ENCODE results near the gene ABITRAM. TPM values are rescaled to one million over a fixed set of nuclear protein-coding genes. Genes with fewer than 3 reads are reported as not detected.

ABITRAM gene
- total and polyA plus RNA-seq, 2 donors (not counting 3 experiments of a cell fraction or from before 2014, with no cell fraction given) = 8.8 to 10.6 TPM

DNA sequence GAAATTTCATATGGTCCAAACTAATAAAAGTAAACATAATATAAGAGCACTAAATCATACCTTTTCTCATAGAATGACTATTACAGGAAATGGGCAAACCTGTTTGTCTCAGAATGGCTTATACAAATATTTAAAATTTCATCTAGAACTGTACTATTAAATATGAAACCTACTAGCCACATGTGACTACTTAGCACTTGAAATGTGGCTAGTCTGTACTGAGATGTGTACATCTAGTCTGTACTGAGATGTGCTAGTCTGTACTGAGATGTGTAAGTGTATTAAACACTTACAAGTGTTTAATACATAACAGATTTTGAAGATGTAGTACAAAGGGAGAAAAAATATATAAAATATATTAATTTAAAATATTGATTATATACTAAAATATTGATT lies 22.4 kb downstream of the ABITRAM start:
- no peak overlapping the region for H3K27ac ChIP-seq (ENCODE audit: insufficient read depth, low read depth, low read length)
- no peak overlapping the region for H2AFZ ChIP-seq (ENCODE audit: low read depth, low read length)
- H3K9me3 ChIP-seq (replicated peaks; ENCODE audit: control insufficient read depth, insufficient read depth, low read length) = no peaks in the 10 kb centered on the region
- CTCF ChIA-PET = no interaction called here
- no peak overlapping the region for H3K4me2 ChIP-seq (ENCODE audit: insufficient read depth, low read length)
- TF ChIP-seq FOS (IDR thresholded peaks at IDR 0.05; ENCODE audit: borderline replicate concordance, insufficient read depth, low read length) = no peak
- TF ChIP-seq MYC (IDR thresholded peaks at IDR 0.05; ENCODE audit: low read depth, low read length) = no peak
- no peak for TF ChIP-seq POLR2A (IDR thresholded peaks at IDR 0.05; ENCODE audit: low read depth, low read length)
- TF ChIP-seq CTCF (IDR thresholded peaks at IDR 0.05; ENCODE audit: extremely low read depth in 1 of 2, insufficient read depth in 1 of 2, low read depth in 1 of 2, low read length in 2 of 2) = no peak
- no peak for TF ChIP-seq GATA2 (IDR thresholded peaks at IDR 0.05; ENCODE audit: insufficient read depth, insufficient read length, low read depth, low read length)
- intact Hi-C loops (cut with micrococcal nuclease) = no loop called here
- FAIRE-seq = no peak
- no peak overlapping the region for H3K9ac ChIP-seq (replicated peaks; ENCODE audit: extremely low read depth, insufficient read depth, low read length)
- peaks cover 4% of the 10 kb centered on the region for H3K4me1 ChIP-seq (ENCODE audit: control insufficient read depth, extremely low read depth, insufficient read depth, low read length)
- no peaks in the 10 kb centered on the region for H4K20me1 ChIP-seq (replicated peaks; ENCODE audit: control insufficient read depth, extremely low read depth, insufficient read depth, low read length)
- POLR2A ChIA-PET = no interaction called here
- no peak overlapping the region for H3K4me3 ChIP-seq (replicated peaks in 1 of 3; ENCODE audit: insufficient read depth in 1 of 3, low read depth in 1 of 3, low read length in 3 of 3)
- peaks cover 0 to 2% of the 10 kb centered on the region in 2 experiments for H3K36me3 ChIP-seq (ENCODE audit: control insufficient read depth in 2 of 2, extremely low read depth in 1 of 2, insufficient read depth in 2 of 2, low read length in 2 of 2)
- no peak for DNase-seq (ENCODE audit: low read depth, low spot score)
- BruUV-seq (replicated peaks) = no TSS peak
- no peaks in the 10 kb centered on the region for H3K79me2 ChIP-seq (ENCODE audit: control insufficient read depth, insufficient read depth, low read length)
- no peaks in the 10 kb centered on the region for H3K9me1 ChIP-seq (replicated peaks; ENCODE audit: control insufficient read depth, extremely low read depth, insufficient read depth, low read length)
- H3K27me3 ChIP-seq (ENCODE audit: control insufficient read depth in 2 of 2, insufficient read depth in 2 of 2, low read length in 2 of 2) = no peaks in the 10 kb centered on the region
- dilution Hi-C loops (cut with MboI; ENCODE audit: extremely low pct_ligation_motif_present, low sequenced_read_pairs) = no loop called here

DNA sequence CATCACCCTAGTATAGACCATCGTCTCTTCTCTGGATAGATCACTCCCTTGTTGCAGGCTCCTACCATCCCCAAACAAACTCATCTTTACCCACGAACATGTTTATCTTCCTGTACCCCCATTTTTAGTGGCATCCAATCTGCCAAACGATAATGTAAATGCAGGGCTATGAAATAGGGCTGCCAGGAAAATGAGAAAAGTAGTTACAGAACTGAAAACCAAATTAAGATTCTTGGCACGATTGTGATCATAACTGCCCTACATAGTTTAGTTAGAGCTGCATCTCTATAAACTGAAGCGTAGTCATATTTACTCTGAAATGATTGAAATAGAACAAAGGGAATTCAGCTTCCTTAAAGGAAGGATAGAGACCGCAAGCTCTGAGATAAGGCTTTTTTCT lies 26.1 kb downstream of the ABITRAM start:
- Histone ChIP-seq H4K20me1 (replicated peaks; ENCODE audit: control insufficient read depth, extremely low read depth, insufficient read depth, low read length) (no peaks in the 10 kb centered on the region), H3K9ac (replicated peaks; ENCODE audit: extremely low read depth, insufficient read depth, low read length) (no peak overlapping the region), H3K9me3 (replicated peaks; ENCODE audit: control insufficient read depth, insufficient read depth, low read length) (no peaks in the 10 kb centered on the region), H3K4me2 (ENCODE audit: insufficient read depth, low read length) (no peak overlapping the region), H3K79me2 (ENCODE audit: control insufficient read depth, insufficient read depth, low read length) (no peaks in the 10 kb centered on the region), H3K9me1 (replicated peaks; ENCODE audit: control insufficient read depth, extremely low read depth, insufficient read depth, low read length) (no peaks in the 10 kb centered on the region), H3K27me3 (ENCODE audit: control insufficient read depth in 2 of 2, insufficient read depth in 2 of 2, low read length in 2 of 2) (no peaks in the 10 kb centered on the region), H2AFZ (ENCODE audit: low read depth, low read length) (no peak overlapping the region), H3K4me1 (ENCODE audit: control insufficient read depth, extremely low read depth, insufficient read depth, low read length) (no peaks in the 10 kb centered on the region), H3K4me3 (replicated peaks in 1 of 3; ENCODE audit: insufficient read depth in 1 of 3, low read depth in 1 of 3, low read length in 3 of 3) (no peak overlapping the region), H3K27ac (ENCODE audit: insufficient read depth, low read depth, low read length) (no peak overlapping the region), H3K36me3 (ENCODE audit: control insufficient read depth in 2 of 2, extremely low read depth in 1 of 2, insufficient read depth in 2 of 2, low read length in 2 of 2) (peaks cover 2 to 4% of the 10 kb centered on the region in 2 experiments)
- intact Hi-C loops (cut with micrococcal nuclease) (no loop called here), dilution Hi-C loops (cut with MboI; ENCODE audit: extremely low pct_ligation_motif_present, low sequenced_read_pairs) (no loop called here)
- BruUV-seq (replicated peaks) = no TSS peak
- FAIRE-seq = no peak
- ChIA-PET POLR2A (interaction anchor here (0.6 kb wide), 1 partner anchor 39 kb away, joined by 3 read pairs; no protein-coding TSS in a partner anchor), CTCF (interaction anchor here (0.6 kb wide), 1 partner anchor 258 kb away, joined by 3 read pairs; no protein-coding TSS in a partner anchor)
- no peak for TF ChIP-seq CTCF (IDR thresholded peaks at IDR 0.05; ENCODE audit: extremely low read depth in 1 of 2, insufficient read depth in 1 of 2, low read depth in 1 of 2, low read length in 2 of 2)
- no peak for TF ChIP-seq FOS (IDR thresholded peaks at IDR 0.05; ENCODE audit: borderline replicate concordance, insufficient read depth, low read length)
- no peak for TF ChIP-seq JUN (IDR thresholded peaks at IDR 0.05; ENCODE audit: borderline replicate concordance, insufficient read depth, insufficient read length, low read depth)
- TF ChIP-seq GATA2 (IDR thresholded peaks at IDR 0.05; ENCODE audit: insufficient read depth, insufficient read length, low read depth, low read length) = no peak
- TF ChIP-seq POLR2A (IDR thresholded peaks at IDR 0.05; ENCODE audit: low read depth, low read length) = no peak
- TF ChIP-seq POLR2AphosphoS5 (IDR thresholded peaks at IDR 0.05; ENCODE audit: insufficient read depth, low read depth, low read length) = no peak
- no peak for TF ChIP-seq MYC (IDR thresholded peaks at IDR 0.05; ENCODE audit: low read depth, low read length)
- no peak for TF ChIP-seq EZH2 (IDR thresholded peaks at IDR 0.05; ENCODE audit: borderline replicate concordance, low read depth, low read length, severe bottlenecking)
- no peak for TF ChIP-seq MAX (IDR thresholded peaks at IDR 0.05; ENCODE audit: insufficient read depth, insufficient read length)
- DNase-seq (ENCODE audit: low read depth, low spot score) = no peak
